CD4-positive, CD25-positive, alpha-beta regulatory T cell (primary cell): ENCODE data around the gene NCCRP1. TPM values are rescaled to one million over a fixed set of nuclear protein-coding genes. Genes with fewer than 3 reads are reported as not detected.
A peak's percentile ranks its signal among the peaks of the same experiment; 100 is the strongest.

Experiments used
- ATAC-seq, 2 donors: fragments of 150-1000 bp; cut with Tn5 transposase; one replicate each; pipeline ENCODE4 v1.10.0; 2021; ENCODE audit warnings: low read depth in 2 of 2, moderate number of reproducible peaks in 2 of 2, moderate library complexity in 1 of 2
- DNase-seq, 3 donors: peaks; one replicate each; pipeline versions ENCODE4 v3.0.0 to v3.0.0-alpha.2; 2012 to 2022; ENCODE audit warnings: mixed read lengths in 1 of 3
- H3K27ac ChIP-seq: one replicate; pipeline ENCODE4 v1.7.0; 2013; ENCODE audit warnings: mild to moderate bottlenecking, low read length; ENCODE audit not compliant: insufficient read depth, poor library complexity, severe bottlenecking
- H3K27me3 ChIP-seq: one replicate; pipeline ENCODE4 v1.7.0; 2013; ENCODE audit warnings: low read length; ENCODE audit not compliant: control insufficient read depth, insufficient read depth
- H3K36me3 ChIP-seq: one replicate; pipeline ENCODE4 v1.7.0; 2013; ENCODE audit warnings: mild to moderate bottlenecking, low read length, moderate library complexity; ENCODE audit not compliant: control insufficient read depth, insufficient read depth
- H3K4me1 ChIP-seq: 2 replicates; pipeline ENCODE4 v1.7.0; 2013; ENCODE audit warnings: mild to moderate bottlenecking, low read length; ENCODE audit not compliant: insufficient read depth, control insufficient read depth, poor library complexity, severe bottlenecking
- H3K4me3 ChIP-seq: one replicate; pipeline ENCODE4 v1.7.0; 2013; ENCODE audit warnings: low read depth, mild to moderate bottlenecking, low read length, moderate library complexity
- H3K9me3 ChIP-seq, 2 experiments: 1 replicate in 1 of 2; 2 replicates in 1 of 2; pipeline ENCODE4 v1.7.0; 2013; ENCODE audit warnings: low read length in 2 of 2, mild to moderate bottlenecking in 1 of 2, moderate library complexity in 1 of 2; ENCODE audit not compliant: control insufficient read depth in 2 of 2
- H3K27ac Mint-ChIP-seq, 3 donors: one replicate each; pipeline ENCODE4 v1.8.0; 2020 to 2022; ENCODE audit warnings: mild to moderate bottlenecking in 3 of 3, mixed read lengths in 3 of 3, moderate library complexity in 2 of 3
- H3K27me3 Mint-ChIP-seq: one replicate; pipeline ENCODE4 v1.8.0; 2022; ENCODE audit warnings: mild to moderate bottlenecking, mixed read lengths
- H3K36me3 Mint-ChIP-seq: one replicate; pipeline ENCODE4 v1.8.0; 2020; ENCODE audit warnings: mixed read lengths
- H3K4me1 Mint-ChIP-seq, 4 donors: one replicate each; pipeline ENCODE4 v1.8.0; 2020 to 2022; ENCODE audit warnings: mixed read lengths in 4 of 4, mild to moderate bottlenecking in 1 of 4
- H3K4me3 Mint-ChIP-seq, 4 donors: one replicate each; pipeline ENCODE4 v1.8.0; 2020 to 2022; ENCODE audit warnings: mild to moderate bottlenecking in 4 of 4, mixed read lengths in 4 of 4, moderate library complexity in 3 of 4
- H3K9me3 Mint-ChIP-seq, 7 donors: one replicate each; pipeline ENCODE4 v1.8.0; 2020 to 2022; ENCODE audit warnings: mixed read lengths in 7 of 7, mild to moderate bottlenecking in 3 of 7, moderate library complexity in 2 of 7
- polyA plus RNA-seq, 4 donors: library from polyadenylated mRNA; unstranded; fragments of 300-500 nt; fragmentation: Illumina TruSeq; gene quantifications; one replicate each; pipeline ENCODE4 v1.2.3, GENCODE V29; 2021
- total RNA-seq: library from RNA; stranded (reverse); gene quantifications from one replicate; pipeline ENCODE4 v1.2.3, GENCODE V29; 2022

NCCRP1 gene
- total and polyA plus RNA-seq, 5 donors from 2014 or later = not detected

- Histone ChIP-seq H3K4me3 (no peak overlapping the region), H3K9me3 (no peaks in the 10 kb centered on the region), H3K4me1 (no peaks in the 10 kb centered on the region), H3K27ac (no peak overlapping the region), H3K27me3 (no peaks in the 10 kb centered on the region), H3K36me3 (peaks cover 5% of the 10 kb centered on the region)
- ATAC-seq (no peak), DNase-seq (no peak)
- Mint-ChIP-seq H3K4me3 (no peak overlapping the region), H3K4me1 (peaks cover 0 to 5% (median 2%) of the 10 kb centered on the region in 4 donors), H3K27ac (no peak overlapping the region), H3K36me3 (peaks cover 9% of the 10 kb centered on the region), H3K27me3 (no peaks in the 10 kb centered on the region), H3K9me3 (no peaks in the 10 kb centered on the region)
Measured at GRCh38 chr19:39167461-39168257, 29.1 kb upstream of the NCCRP1 start.

- Mint-ChIP-seq H3K4me1 (peaks cover 0 to 4% (median 2%) of the 10 kb centered on the region in 4 donors), H3K9me3 (no peaks in the 10 kb centered on the region), H3K4me3 (no peak overlapping the region), H3K36me3 (peaks cover 9% of the 10 kb centered on the region), H3K27me3 (no peaks in the 10 kb centered on the region), H3K27ac (peak overlapping the region in 1 of 3 donors; percentile 72)
- H3K36me3 ChIP-seq = peaks cover 5% of the 10 kb centered on the region
- no peaks in the 10 kb centered on the region for H3K9me3 ChIP-seq
- DNase-seq = no peak
- H3K4me3 ChIP-seq = no peak overlapping the region
- ATAC-seq = no peak
- no peaks in the 10 kb centered on the region for H3K27me3 ChIP-seq
- no peak overlapping the region for H3K27ac ChIP-seq
- H3K4me1 ChIP-seq = no peaks in the 10 kb centered on the region
Measured at GRCh38 chr19:39168258-39169142, 28.3 kb upstream of the NCCRP1 start.

- Histone ChIP-seq H3K27ac (no peak overlapping the region), H3K4me3 (no peak overlapping the region), H3K27me3 (no peaks in the 10 kb centered on the region), H3K36me3 (peaks cover 5% of the 10 kb centered on the region), H3K4me1 (no peaks in the 10 kb centered on the region), H3K9me3 (no peaks in the 10 kb centered on the region)
- no peak overlapping the region for H3K4me3 Mint-ChIP-seq
- peaks cover 0 to 4% (median under 1%) of the 10 kb centered on the region in 4 donors for H3K4me1 Mint-ChIP-seq
- no peaks in the 10 kb centered on the region for H3K9me3 Mint-ChIP-seq
- H3K27me3 Mint-ChIP-seq = no peaks in the 10 kb centered on the region
- H3K27ac Mint-ChIP-seq = peak overlapping the region in 1 of 3 donors; percentile 72
- H3K36me3 Mint-ChIP-seq = peaks cover 9% of the 10 kb centered on the region
- ATAC-seq (no peak), DNase-seq (no peak)
Measured at GRCh38 chr19:39169143-39169810, 27.5 kb upstream of the NCCRP1 start.

- H3K27ac ChIP-seq = no peak overlapping the region
- ATAC-seq (no peak), DNase-seq (no peak)
- H3K36me3 ChIP-seq = peaks cover 5% of the 10 kb centered on the region
- H3K27me3 ChIP-seq = no peaks in the 10 kb centered on the region
- Mint-ChIP-seq H3K36me3 (peaks cover 9% of the 10 kb centered on the region), H3K27ac (peak overlapping the region in 1 of 3 donors; percentile 48), H3K4me3 (no peak overlapping the region), H3K9me3 (no peaks in the 10 kb centered on the region), H3K4me1 (peaks cover 0 to 4% (median 0%) of the 10 kb centered on the region in 4 donors), H3K27me3 (no peaks in the 10 kb centered on the region)
- no peaks in the 10 kb centered on the region for H3K9me3 ChIP-seq
- no peaks in the 10 kb centered on the region for H3K4me1 ChIP-seq
- no peak overlapping the region for H3K4me3 ChIP-seq
Measured at GRCh38 chr19:39170386-39171231, 26.2 kb upstream of the NCCRP1 start.

- Mint-ChIP-seq H3K27me3 (no peaks in the 10 kb centered on the region), H3K36me3 (peaks cover 13% of the 10 kb centered on the region), H3K27ac (no peak overlapping the region), H3K4me1 (peaks cover 0 to 4% (median 0%) of the 10 kb centered on the region in 4 donors), H3K4me3 (no peak overlapping the region), H3K9me3 (no peaks in the 10 kb centered on the region)
- Histone ChIP-seq H3K4me3 (no peak overlapping the region), H3K27ac (no peak overlapping the region), H3K9me3 (no peaks in the 10 kb centered on the region), H3K27me3 (no peaks in the 10 kb centered on the region), H3K36me3 (peaks cover 5% of the 10 kb centered on the region), H3K4me1 (no peaks in the 10 kb centered on the region)
- no peak for ATAC-seq
- DNase-seq = no peak
Measured at GRCh38 chr19:39171479-39172465, 25.0 kb upstream of the NCCRP1 start.

GRCh38 chr19:39172700-39173501 is 23.9 kb upstream of the NCCRP1 start:
- peaks cover 0 to 4% (median 0%) of the 10 kb centered on the region in 4 donors for H3K4me1 Mint-ChIP-seq
- Histone ChIP-seq H3K4me1 (no peaks in the 10 kb centered on the region), H3K27ac (no peak overlapping the region), H3K27me3 (no peaks in the 10 kb centered on the region), H3K9me3 (no peaks in the 10 kb centered on the region), H3K36me3 (peaks cover 5% of the 10 kb centered on the region), H3K4me3 (no peak overlapping the region)
- H3K4me3 Mint-ChIP-seq = no peak overlapping the region
- no peaks in the 10 kb centered on the region for H3K9me3 Mint-ChIP-seq
- DNase-seq = no peak
- peaks cover 13% of the 10 kb centered on the region for H3K36me3 Mint-ChIP-seq
- no peak overlapping the region for H3K27ac Mint-ChIP-seq
- no peaks in the 10 kb centered on the region for H3K27me3 Mint-ChIP-seq
- ATAC-seq = no peak
